Loucy (cell line): Measurements from ENCODE around the gene CASZ1.

ENCODE experiments used
- H2AFZ ChIP-seq: fragments of 200-600 bp; sonication (generic); 2 replicates; pipeline ENCODE4 v1.6.0; 2016; ENCODE audit warnings: antibody characterized with exemption, mild to moderate bottlenecking, low read length, moderate library complexity
- H3F3A ChIP-seq: fragments of 200-600 bp; 2 replicates; pipeline ENCODE4 v1.6.0; 2016; ENCODE audit warnings: antibody characterized with exemption, low read depth, mild to moderate bottlenecking
- H3K27me3 ChIP-seq: fragments of 200-600 bp; sonication (generic); 2 replicates; pipeline ENCODE4 v1.6.1; 2014; ENCODE audit warnings: low read length, mild to moderate bottlenecking; ENCODE audit not compliant: insufficient read depth, poor library complexity, severe bottlenecking
- H3K36me3 ChIP-seq: fragments of 200-600 bp; sonication (generic); 2 replicates; pipeline ENCODE4 v1.6.1; 2016; ENCODE audit warnings: low read length; ENCODE audit not compliant: insufficient read depth
- H3K4me1 ChIP-seq: fragments of 200-600 bp; sonication (generic); 2 replicates; pipeline ENCODE4 v1.5.1; 2014; ENCODE audit warnings: low read length, mild to moderate bottlenecking; ENCODE audit not compliant: insufficient read depth, poor library complexity, severe bottlenecking
- H3K4me2 ChIP-seq: fragments of 200-600 bp; sonication (generic); 2 replicates; pipeline ENCODE4 v1.6.0; 2014; ENCODE audit warnings: antibody characterized with exemption, low read length, low read depth, mild to moderate bottlenecking; ENCODE audit not compliant: poor library complexity, severe bottlenecking
- H3K4me3 ChIP-seq: fragments of 200-600 bp; sonication (generic); 2 replicates; pipeline ENCODE4 v1.5.1; 2014; ENCODE audit warnings: low read length, mild to moderate bottlenecking, mixed read lengths; ENCODE audit not compliant: poor library complexity, severe bottlenecking
- H3K79me2 ChIP-seq: fragments of 200-600 bp; sonication (generic); 2 replicates; pipeline ENCODE4 v1.6.1; 2014; ENCODE audit warnings: low read length; ENCODE audit not compliant: insufficient read depth
- H3K9ac ChIP-seq: fragments of 200-600 bp; sonication (generic); 2 replicates; pipeline ENCODE4 v1.6.0; 2014; ENCODE audit warnings: mild to moderate bottlenecking, low read depth, low read length, moderate library complexity; ENCODE audit not compliant: poor library complexity, severe bottlenecking
- H3K9me2 ChIP-seq: fragments of 200-600 bp; sonication (generic); replicated peaks from 2 replicates; pipeline ENCODE4 v1.6.1; 2016; ENCODE audit warnings: low read depth, low read length, mixed read lengths
- H3K9me3 ChIP-seq: fragments of 200-600 bp; sonication (generic); 2 replicates; pipeline ENCODE4 v1.6.1; 2014; ENCODE audit warnings: mild to moderate bottlenecking, antibody characterized with exemption, low read length, low read depth; ENCODE audit not compliant: insufficient read depth
- H4K20me1 ChIP-seq: fragments of 200-600 bp; sonication (generic); 2 replicates; pipeline ENCODE4 v1.6.0; 2014; ENCODE audit warnings: antibody characterized with exemption, low read length, mild to moderate bottlenecking; ENCODE audit not compliant: insufficient read depth, poor library complexity, severe bottlenecking
- EZH2phosphoT487 ChIP-seq: fragments of 200-600 bp; IDR thresholded peaks from 2 replicates; pipeline ENCODE4 v1.6.1; 2018; ENCODE audit warnings: antibody characterized with exemption, mild to moderate bottlenecking, moderate library complexity, borderline replicate concordance
- TF ChIP-seq, protein P1 (sequence below): fragments of 200-600 bp; sonication (generic); conservative IDR thresholded peaks from 2 replicates; pipeline ENCODE4 v1.5.1; 2014; ENCODE audit warnings: mild to moderate bottlenecking, antibody characterized with exemption, low read length

Gene CASZ1

DNA sequence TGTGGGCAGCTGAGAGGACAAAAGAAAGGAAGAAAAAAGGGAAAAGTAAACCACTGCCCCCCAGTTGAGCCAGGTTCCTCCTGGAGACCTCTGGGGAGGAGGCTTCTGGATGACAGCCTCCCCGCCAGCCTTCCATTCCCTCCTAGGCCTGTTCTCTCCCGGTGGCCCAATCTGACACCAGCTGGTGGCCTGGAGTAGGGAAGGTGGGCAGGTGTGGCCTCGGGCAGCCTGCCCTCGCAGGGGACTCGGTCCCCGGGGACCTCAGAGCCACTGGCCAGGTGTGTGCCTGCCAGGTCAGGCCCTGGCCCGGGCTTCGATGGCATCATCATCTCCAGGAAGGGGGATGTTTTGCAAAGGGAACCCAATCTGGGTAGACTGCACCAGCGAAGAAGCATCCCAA, 159.0 kb downstream of the CASZ1 start:
- H3F3A ChIP-seq = no peaks in the 10 kb centered on the region
- no peaks in the 10 kb centered on the region for H3K27me3 ChIP-seq
- H3K4me3 ChIP-seq = no peak overlapping the region
- no peaks in the 10 kb centered on the region for H3K79me2 ChIP-seq
- H3K9ac ChIP-seq = no peak overlapping the region
- H3K9me2 ChIP-seq = no peaks in the 10 kb centered on the region
- H2AFZ ChIP-seq = no peak overlapping the region
- H3K4me2 ChIP-seq = no peak overlapping the region
- no peaks in the 10 kb centered on the region for H3K4me1 ChIP-seq
- TF ChIP-seq, protein P1, sequence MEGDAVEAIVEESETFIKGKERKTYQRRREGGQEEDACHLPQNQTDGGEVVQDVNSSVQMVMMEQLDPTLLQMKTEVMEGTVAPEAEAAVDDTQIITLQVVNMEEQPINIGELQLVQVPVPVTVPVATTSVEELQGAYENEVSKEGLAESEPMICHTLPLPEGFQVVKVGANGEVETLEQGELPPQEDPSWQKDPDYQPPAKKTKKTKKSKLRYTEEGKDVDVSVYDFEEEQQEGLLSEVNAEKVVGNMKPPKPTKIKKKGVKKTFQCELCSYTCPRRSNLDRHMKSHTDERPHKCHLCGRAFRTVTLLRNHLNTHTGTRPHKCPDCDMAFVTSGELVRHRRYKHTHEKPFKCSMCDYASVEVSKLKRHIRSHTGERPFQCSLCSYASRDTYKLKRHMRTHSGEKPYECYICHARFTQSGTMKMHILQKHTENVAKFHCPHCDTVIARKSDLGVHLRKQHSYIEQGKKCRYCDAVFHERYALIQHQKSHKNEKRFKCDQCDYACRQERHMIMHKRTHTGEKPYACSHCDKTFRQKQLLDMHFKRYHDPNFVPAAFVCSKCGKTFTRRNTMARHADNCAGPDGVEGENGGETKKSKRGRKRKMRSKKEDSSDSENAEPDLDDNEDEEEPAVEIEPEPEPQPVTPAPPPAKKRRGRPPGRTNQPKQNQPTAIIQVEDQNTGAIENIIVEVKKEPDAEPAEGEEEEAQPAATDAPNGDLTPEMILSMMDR = no peak
- TF ChIP-seq EZH2phosphoT487 = no peak
- no peaks in the 10 kb centered on the region for H4K20me1 ChIP-seq
- no peaks in the 10 kb centered on the region for H3K9me3 ChIP-seq
- H3K36me3 ChIP-seq = no peaks in the 10 kb centered on the region; the same call in 1 of the 2 replicates

DNA sequence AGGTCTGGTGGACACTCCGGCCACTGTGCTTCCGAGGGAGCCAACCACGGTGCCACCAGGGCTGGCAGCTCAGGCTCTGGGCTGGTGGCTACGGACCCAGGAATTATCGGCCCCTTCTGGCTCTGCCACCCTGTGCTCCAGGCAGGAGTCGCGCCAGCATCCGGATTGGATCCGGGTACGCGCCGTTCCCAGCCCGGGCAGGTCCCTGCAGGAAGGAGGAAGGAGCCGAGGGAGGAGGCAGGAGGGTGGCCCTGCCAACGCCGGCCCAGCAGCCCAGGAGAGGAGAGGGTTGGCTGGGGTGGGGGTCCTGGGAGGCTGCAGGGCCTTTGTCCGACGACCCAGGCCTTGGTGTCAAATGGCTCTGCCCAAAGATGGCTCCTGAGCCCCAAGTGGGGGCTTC, 160.5 kb downstream of the CASZ1 start:
- H3K9me2 ChIP-seq = no peaks in the 10 kb centered on the region
- no peak overlapping the region for H3K9ac ChIP-seq
- H3K4me2 ChIP-seq = no peak overlapping the region
- no peaks in the 10 kb centered on the region for H3F3A ChIP-seq
- H3K27me3 ChIP-seq = no peaks in the 10 kb centered on the region
- no peaks in the 10 kb centered on the region for H4K20me1 ChIP-seq
- H3K36me3 ChIP-seq = no peaks in the 10 kb centered on the region; the same call in 1 of the 2 replicates
- no peaks in the 10 kb centered on the region for H3K79me2 ChIP-seq
- no peaks in the 10 kb centered on the region for H3K4me1 ChIP-seq
- H3K4me3 ChIP-seq = no peak overlapping the region
- TF ChIP-seq, protein P1 = no peak
- TF ChIP-seq EZH2phosphoT487 = no peak
- H3K9me3 ChIP-seq = no peaks in the 10 kb centered on the region
- H2AFZ ChIP-seq = no peak overlapping the region

DNA sequence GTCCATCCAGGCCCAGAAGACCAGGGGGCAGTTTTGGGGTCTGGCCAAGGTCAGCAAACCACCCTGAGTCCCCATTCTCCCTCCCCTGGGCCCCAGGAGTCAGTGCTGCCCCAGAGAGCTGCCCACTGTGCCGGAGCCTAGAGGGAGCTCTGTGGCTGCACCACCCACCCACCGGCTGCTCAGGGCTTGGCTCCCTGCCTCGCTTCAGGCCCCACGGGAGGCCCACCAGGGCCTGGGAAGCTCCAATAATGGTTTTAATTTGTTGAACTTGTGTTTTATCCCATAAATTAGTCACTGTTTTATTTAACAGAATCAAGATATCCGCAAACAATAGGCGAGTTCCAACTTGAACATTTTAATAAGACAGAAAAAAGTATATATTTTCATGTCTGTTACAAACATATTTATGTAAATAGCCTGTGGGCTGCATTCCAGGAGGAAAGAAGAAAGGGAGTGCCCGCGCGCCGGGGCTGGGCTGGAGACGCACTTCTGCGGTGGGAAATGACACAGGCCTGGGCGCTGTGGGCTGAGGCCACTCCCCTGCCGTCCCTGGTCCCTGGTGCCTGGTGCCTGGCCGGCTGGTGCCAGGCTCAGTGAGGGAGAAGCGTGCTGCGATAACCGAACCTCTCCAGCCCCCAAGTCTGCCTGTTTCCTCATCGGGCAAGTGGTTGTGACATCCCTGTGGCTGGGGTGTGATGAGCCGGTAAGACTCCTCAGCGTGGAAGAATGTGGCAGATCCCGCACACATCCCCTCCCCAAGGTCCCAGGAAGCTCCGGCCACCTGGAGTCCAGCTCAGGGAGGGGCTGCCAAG, 161.2 kb downstream of the CASZ1 start:
- no peak overlapping the region for H3K4me3 ChIP-seq
- no peak overlapping the region for H3K9ac ChIP-seq
- H3K9me3 ChIP-seq = no peaks in the 10 kb centered on the region
- peaks cover 4% of the 10 kb centered on the region for H3K4me1 ChIP-seq
- H3K27me3 ChIP-seq = no peaks in the 10 kb centered on the region
- no peak overlapping the region for H2AFZ ChIP-seq
- no peaks in the 10 kb centered on the region for H3K9me2 ChIP-seq
- no peaks in the 10 kb centered on the region for H3K79me2 ChIP-seq
- H3F3A ChIP-seq = no peaks in the 10 kb centered on the region
- H4K20me1 ChIP-seq = no peaks in the 10 kb centered on the region
- H3K36me3 ChIP-seq = no peaks in the 10 kb centered on the region; the same call in 1 of the 2 replicates
- H3K4me2 ChIP-seq = no peak overlapping the region
- no peak for TF ChIP-seq EZH2phosphoT487
- TF ChIP-seq, protein P1 = no peak
